Measurements from ENCODE around the gene PNPLA6.

PNPLA6 gene

DNA sequence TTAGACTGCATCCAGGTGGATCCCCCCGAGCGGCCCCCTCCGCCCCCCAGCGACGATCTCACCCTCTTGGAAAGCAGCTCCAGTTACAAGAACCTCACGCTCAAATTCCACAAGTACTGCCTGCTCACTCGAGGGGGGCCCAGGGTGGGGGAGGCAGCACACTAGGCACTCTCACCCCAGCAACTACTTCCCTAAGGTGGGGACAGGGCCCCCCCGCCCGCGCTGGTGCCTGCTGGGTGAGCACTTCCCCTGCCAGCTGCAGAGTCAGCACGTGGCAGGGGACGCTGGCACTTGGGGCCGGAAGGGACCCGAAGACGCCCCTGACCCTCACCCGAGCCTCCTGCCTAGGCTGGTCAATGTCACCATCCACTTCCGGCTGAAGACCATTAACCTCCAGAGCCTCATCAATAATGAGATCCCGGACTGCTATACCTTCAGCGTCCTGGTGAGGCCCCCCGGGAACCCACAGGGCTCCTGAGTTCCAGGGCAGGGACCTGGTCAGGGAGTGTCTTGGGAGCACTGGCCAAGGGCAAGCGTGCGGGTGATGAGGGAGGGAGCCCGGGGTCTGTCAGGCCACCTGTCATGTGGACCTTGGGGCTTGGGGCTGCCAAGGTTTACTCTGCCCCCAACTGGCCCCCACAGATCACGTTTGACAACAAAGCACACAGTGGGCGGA, 7.9 kb upstream of the PNPLA6 start:
- TF ChIP-seq, protein P1, sequence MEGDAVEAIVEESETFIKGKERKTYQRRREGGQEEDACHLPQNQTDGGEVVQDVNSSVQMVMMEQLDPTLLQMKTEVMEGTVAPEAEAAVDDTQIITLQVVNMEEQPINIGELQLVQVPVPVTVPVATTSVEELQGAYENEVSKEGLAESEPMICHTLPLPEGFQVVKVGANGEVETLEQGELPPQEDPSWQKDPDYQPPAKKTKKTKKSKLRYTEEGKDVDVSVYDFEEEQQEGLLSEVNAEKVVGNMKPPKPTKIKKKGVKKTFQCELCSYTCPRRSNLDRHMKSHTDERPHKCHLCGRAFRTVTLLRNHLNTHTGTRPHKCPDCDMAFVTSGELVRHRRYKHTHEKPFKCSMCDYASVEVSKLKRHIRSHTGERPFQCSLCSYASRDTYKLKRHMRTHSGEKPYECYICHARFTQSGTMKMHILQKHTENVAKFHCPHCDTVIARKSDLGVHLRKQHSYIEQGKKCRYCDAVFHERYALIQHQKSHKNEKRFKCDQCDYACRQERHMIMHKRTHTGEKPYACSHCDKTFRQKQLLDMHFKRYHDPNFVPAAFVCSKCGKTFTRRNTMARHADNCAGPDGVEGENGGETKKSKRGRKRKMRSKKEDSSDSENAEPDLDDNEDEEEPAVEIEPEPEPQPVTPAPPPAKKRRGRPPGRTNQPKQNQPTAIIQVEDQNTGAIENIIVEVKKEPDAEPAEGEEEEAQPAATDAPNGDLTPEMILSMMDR (IDR thresholded peaks at IDR 0.05; ENCODE audit: insufficient read depth, missing control alignments): no peak
- DNase-seq (ENCODE audit: insufficient read length, low spot score) (no peak), FAIRE-seq (no peak)

DNA sequence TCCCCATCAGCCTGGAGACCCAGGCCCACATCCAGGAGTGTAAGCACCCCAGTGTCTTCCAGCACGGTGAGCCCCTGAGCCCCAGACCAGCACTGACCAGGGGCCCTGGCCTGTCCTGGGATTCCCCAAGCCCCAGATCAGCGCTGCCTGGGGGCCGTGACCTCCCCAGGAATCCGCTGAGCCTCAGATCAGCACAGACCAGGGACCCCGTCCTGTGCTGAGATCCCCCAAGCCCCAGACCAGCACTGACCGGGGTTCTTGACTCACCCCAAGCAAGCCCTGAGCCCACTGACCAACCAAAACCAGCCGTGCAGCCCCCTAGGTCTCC, 7.4 kb upstream of the PNPLA6 start:
- FAIRE-seq (no peak), DNase-seq (ENCODE audit: insufficient read length, low spot score) (no peak)
- TF ChIP-seq, protein P1 (IDR thresholded peaks at IDR 0.05; ENCODE audit: insufficient read depth, missing control alignments): no peak

DNA sequence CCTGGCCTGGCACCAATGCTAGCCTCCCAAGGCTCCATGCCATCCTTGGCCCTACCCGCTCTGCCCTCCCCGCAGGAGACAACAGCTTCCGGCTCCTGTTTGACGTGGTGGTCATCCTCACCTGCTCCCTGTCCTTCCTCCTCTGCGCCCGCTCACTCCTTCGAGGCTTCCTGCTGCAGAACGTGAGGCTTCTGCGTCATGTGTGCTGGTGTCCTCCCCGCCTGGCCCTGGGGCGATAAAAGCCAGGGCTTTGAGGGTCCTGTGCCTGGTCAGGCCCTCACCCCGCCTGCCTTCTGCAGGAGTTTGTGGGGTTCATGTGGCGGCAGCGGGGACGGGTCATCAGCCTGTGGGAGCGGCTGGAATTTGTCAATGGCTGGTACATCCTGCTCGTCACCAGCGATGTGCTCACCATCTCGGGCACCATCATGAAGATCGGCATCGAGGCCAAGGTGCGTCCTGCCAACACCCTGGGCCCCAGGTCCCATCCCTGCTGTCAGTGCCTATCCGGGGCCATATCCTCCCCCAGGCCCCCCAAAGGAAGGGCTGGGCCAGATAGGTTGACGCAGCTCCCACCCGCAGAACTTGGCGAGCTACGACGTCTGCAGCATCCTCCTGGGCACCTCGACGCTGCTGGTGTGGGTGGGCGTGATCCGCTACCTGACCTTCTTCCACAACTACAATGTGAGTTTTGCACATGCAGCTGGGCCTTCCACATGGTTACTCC, 6.8 kb upstream of the PNPLA6 start:
- DNase-seq (ENCODE audit: insufficient read length, low spot score): no peak
- no peak for FAIRE-seq
- TF ChIP-seq, protein P1 (IDR thresholded peaks at IDR 0.05; ENCODE audit: insufficient read depth, missing control alignments): no peak

DNA sequence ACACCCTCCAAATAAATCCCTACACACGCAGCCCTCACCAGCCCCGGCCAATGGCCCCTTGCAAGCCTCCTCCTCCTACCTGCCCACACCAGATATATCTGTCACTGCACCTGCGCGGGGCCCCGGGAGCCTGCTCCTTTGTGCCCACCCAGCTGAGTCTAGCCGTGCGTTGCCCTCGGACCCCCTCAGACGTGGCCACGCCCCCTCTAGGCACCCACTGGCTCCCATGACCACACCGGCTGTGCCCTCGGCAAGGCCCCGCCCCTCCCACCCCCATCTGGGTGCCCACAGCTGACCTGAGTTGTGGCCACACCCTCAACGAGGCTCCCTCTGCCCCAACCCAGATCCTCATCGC, 6.3 kb upstream of the PNPLA6 start:
- TF ChIP-seq, protein P1 (IDR thresholded peaks at IDR 0.05; ENCODE audit: insufficient read depth, missing control alignments): no peak
- no peak for FAIRE-seq
- DNase-seq (ENCODE audit: insufficient read length, low spot score): no peak

DNA sequence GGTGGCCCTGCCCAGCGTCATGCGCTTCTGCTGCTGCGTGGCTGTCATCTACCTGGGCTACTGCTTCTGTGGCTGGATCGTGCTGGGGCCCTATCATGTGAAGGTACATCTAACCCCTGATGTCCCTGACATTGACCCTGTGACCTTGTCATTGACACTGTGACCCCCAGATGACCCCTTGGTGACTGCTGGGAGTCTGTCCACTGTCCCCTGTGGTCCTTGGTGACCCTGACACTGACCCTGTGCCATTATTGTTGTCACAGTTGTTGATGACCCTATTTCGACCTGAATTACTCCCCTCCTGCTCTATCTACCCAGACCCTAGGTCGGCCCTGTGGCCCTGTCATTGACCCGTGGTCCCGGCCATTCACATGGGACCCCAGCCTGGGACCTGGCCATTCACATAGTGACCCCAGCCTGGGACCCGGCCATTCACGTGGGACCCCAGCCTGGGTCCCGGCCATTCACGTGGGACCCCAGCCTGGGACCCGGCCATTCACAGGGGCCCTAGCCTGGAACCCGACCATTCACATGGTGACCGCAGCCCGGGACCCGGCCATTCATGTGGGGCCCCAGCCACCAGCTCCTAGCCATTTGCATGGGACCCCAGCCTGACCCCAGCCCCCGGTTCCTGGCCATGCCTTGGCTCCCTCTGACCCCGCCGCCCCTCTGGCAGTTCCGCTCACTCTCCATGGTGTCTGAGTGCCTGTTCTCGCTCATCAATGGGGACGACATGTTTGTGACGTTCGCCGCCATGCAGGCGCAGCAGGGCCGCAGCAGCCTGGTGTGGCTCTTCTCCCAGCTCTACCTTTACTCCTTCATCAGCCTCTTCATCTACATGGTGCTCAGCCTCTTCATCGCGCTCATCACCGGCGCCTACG, 5.7 kb upstream of the PNPLA6 start:
- FAIRE-seq (no peak), DNase-seq (ENCODE audit: insufficient read length, low spot score) (no peak)
- TF ChIP-seq, protein P1 (IDR thresholded peaks at IDR 0.05; ENCODE audit: insufficient read depth, missing control alignments): no peak

DNA sequence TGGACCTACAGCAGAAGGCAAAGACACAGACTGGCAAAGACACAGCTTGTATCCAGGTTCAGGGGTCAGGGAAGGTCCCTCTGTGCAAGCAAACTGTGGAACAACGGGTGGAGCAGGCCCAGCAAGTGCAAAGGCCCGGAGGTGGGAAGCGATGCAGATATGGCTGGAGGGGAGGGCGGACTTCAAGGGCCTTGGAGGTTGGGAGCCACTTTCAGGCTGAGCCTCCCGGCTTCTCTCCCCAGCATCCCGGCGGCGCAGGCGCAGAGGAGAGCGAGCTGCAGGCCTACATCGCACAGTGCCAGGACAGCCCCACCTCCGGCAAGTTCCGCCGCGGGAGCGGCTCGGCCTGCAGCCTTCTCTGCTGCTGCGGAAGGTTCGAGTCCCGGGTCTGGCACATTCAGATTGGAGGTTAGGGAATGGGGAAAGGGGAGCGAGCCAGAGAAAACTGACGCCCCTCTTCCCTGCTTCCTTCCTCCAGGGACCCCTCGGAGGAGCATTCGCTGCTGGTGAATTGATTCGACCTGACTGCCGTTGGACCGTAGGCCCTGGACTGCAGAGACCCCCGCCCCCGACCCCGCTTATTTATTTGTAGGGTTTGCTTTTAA, 2.1 kb upstream of the PNPLA6 start:
- DNase-seq (ENCODE audit: insufficient read length, low spot score) (no peak), FAIRE-seq (no peak)
- TF ChIP-seq, protein P1 (IDR thresholded peaks at IDR 0.05; ENCODE audit: insufficient read depth, missing control alignments): no peak
